BLaER1 (cell line): ENCODE data around the gene LZTS3.

Source experiments
- H3K27ac ChIP-seq: shearing (Covaris generic); formaldehyde crosslinking; 2 replicates; pipeline ENCODE4 v1.8.1; 2022
- H3K27me3 ChIP-seq: shearing (Covaris generic); formaldehyde crosslinking; 2 replicates; pipeline ENCODE4 v1.8.1; 2022
- H3K36me3 ChIP-seq: shearing (Covaris generic); formaldehyde crosslinking; 2 replicates; pipeline ENCODE4 v1.8.1; 2022
- H3K4me1 ChIP-seq: shearing (Covaris generic); formaldehyde crosslinking; 2 replicates; pipeline ENCODE4 v1.8.1; 2022
- H3K4me2 ChIP-seq: shearing (Covaris generic); formaldehyde crosslinking; 2 replicates; pipeline ENCODE4 v1.8.1; 2022
- H3K4me3 ChIP-seq: shearing (Covaris generic); formaldehyde crosslinking; 2 replicates; pipeline ENCODE4 v1.8.1; 2022
- H3K9ac ChIP-seq: shearing (Covaris generic); formaldehyde crosslinking; 2 replicates; pipeline ENCODE4 v1.8.1; 2022
- H3K9me3 ChIP-seq: shearing (Covaris generic); formaldehyde crosslinking; 2 replicates; pipeline ENCODE4 v1.8.1; 2022
- H4K20me1 ChIP-seq: shearing (Covaris generic); formaldehyde crosslinking; 2 replicates; pipeline ENCODE4 v1.8.1; 2022
- Cebpa-rat ChIP-seq: shearing (Covaris generic); IDR thresholded peaks from 2 replicates; pipeline ENCODE4 v1.8.1; 2022

LZTS3 gene

DNA sequence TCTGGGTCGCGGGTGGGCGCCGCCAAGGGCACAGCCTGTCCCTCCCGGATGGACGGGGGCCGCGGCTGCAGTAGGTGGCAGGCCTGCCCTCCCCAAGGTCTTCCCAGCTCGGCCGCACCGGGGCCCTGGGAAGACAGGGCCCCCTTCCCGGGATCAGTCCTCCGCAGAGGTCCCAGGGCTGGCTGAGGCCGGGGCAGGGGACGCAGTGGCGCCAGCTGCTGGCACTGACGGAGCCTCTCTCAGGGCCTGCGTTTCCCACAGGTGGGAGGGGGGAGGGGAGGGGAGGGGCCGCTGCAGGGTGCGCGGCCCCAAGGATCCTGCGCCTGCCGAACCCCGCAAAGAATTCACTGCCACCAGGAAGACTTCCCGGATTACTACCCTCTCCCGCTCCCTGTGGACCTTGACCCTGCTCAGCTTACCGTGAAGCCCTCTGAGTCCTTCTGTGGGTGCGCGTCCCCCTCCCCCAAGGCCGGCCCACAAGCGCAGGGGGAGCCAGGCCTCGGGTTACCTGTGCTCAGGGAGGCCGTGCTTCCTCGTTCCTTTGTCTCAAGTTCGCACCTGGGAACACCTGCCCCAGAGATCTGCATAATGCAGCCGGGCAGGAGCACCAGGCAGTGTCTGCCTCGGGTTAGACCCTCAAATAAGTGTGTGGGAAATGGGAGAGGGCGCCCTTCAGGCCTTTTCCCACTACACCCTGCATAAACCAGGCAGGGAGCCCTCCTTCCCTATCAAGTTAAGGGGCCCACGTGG is 5.1 kb downstream of the LZTS3 start:
- H3K9ac ChIP-seq: no peak overlapping the region

GRCh38 chr20:3167738-3168078 is 5.6 kb downstream of the LZTS3 start:
- H3K4me2 ChIP-seq: no peak overlapping the region

More for the DNA sequence above, 5.1 kb downstream of the LZTS3 start:
- Histone ChIP-seq H3K4me2 (no peak overlapping the region), H4K20me1 (peaks cover 26% of the 10 kb centered on the region), H3K4me3 (no peak overlapping the region), H3K36me3 (no peaks in the 10 kb centered on the region), H3K27me3 (peaks cover 56% of the 10 kb centered on the region), H3K9me3 (no peaks in the 10 kb centered on the region), H3K4me1 (peaks cover 11% of the 10 kb centered on the region), H3K27ac (no peak overlapping the region)
- no peak for TF ChIP-seq Cebpa-rat

GRCh38 chr20:3166913-3167342 is 6.4 kb downstream of the LZTS3 start:
- no peak overlapping the region for H3K4me3 ChIP-seq
- H3K4me2 ChIP-seq: no peak overlapping the region
- H3K27me3 ChIP-seq: peaks cover 48% of the 10 kb centered on the region
- peaks cover 18% of the 10 kb centered on the region for H4K20me1 ChIP-seq
- no peak overlapping the region for H3K9ac ChIP-seq
- H3K36me3 ChIP-seq: no peaks in the 10 kb centered on the region
- H3K4me1 ChIP-seq: peaks cover 18% of the 10 kb centered on the region
- no peak overlapping the region for H3K27ac ChIP-seq
- TF ChIP-seq Cebpa-rat: no peak
- no peaks in the 10 kb centered on the region for H3K9me3 ChIP-seq

More at GRCh38 chr20:3167738-3168078, 5.6 kb downstream of the LZTS3 start:
- Histone ChIP-seq H4K20me1 (peaks cover 26% of the 10 kb centered on the region), H3K27me3 (peaks cover 56% of the 10 kb centered on the region), H3K9me3 (no peaks in the 10 kb centered on the region), H3K27ac (no peak overlapping the region), H3K36me3 (no peaks in the 10 kb centered on the region), H3K4me1 (peaks cover 15% of the 10 kb centered on the region), H3K9ac (no peak overlapping the region), H3K4me3 (no peak overlapping the region)
- TF ChIP-seq Cebpa-rat: no peak

- Histone ChIP-seq H3K27ac (no peak overlapping the region), H3K4me2 (no peak overlapping the region), H3K36me3 (no peaks in the 10 kb centered on the region), H3K27me3 (peaks cover 45% of the 10 kb centered on the region), H4K20me1 (peaks cover 13% of the 10 kb centered on the region), H3K4me1 (peaks cover 23% of the 10 kb centered on the region), H3K9me3 (no peaks in the 10 kb centered on the region), H3K4me3 (no peak overlapping the region), H3K9ac (no peak overlapping the region)
- TF ChIP-seq Cebpa-rat: no peak
These were observed 6.9 kb downstream of the LZTS3 start for GRCh38 chr20:3166338-3166912.

GRCh38 chr20:3165473-3166337 is 7.6 kb downstream of the LZTS3 start:
- TF ChIP-seq Cebpa-rat: no peak
- no peaks in the 10 kb centered on the region for H3K36me3 ChIP-seq
- H3K9me3 ChIP-seq: no peaks in the 10 kb centered on the region
- no peak overlapping the region for H3K9ac ChIP-seq
- H3K27me3 ChIP-seq: peaks cover 39% of the 10 kb centered on the region
- peaks cover 30% of the 10 kb centered on the region for H3K4me1 ChIP-seq
- peaks cover 7% of the 10 kb centered on the region for H4K20me1 ChIP-seq
- no peak overlapping the region for H3K4me2 ChIP-seq
- no peak overlapping the region for H3K27ac ChIP-seq
- no peak overlapping the region for H3K4me3 ChIP-seq

DNA sequence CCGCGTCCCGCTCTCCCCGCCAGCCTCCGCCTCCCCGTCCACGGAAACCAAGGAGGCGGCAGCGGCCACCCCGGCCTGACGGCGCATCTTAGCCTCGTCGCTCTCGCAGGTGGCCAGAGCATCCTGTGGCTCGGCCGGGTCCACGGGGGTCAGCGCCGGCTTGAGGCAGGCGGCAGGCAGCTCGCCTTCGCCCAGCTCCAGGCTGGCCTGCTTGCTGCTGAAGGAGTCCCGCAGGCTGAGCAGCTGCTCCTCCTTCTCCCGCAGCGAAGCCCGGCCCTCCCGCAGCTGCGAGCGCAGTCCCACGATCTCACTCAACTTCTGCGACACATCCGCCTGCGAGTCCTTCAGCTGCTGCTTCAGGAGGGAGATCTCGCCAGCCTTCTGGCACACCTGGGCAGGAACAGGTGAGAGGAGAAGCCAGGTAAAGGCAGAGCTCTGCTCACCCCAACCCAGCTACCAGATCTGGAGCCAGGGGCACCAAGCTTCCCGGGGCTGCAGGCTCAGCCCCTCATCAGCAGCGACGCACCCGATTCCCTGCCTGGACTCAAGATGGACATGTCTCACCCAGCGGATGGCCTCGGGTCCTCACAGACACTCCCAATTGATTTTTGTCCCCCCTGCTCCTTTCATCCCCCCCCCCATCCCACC is 8.5 kb downstream of the LZTS3 start:
- H3K4me3 ChIP-seq: no peak overlapping the region
- TF ChIP-seq Cebpa-rat: no peak

GRCh38 chr20:3164043-3164762 is 9.1 kb downstream of the LZTS3 start:
- Histone ChIP-seq H3K36me3 (no peaks in the 10 kb centered on the region), H3K27ac (no peak overlapping the region), H4K20me1 (peaks cover 11% of the 10 kb centered on the region), H3K9ac (no peak overlapping the region), H3K4me3 (no peak overlapping the region), H3K9me3 (no peaks in the 10 kb centered on the region), H3K4me2 (no peak overlapping the region), H3K4me1 (peaks cover 37% of the 10 kb centered on the region), H3K27me3 (peaks cover 31% of the 10 kb centered on the region)
- no peak for TF ChIP-seq Cebpa-rat

More for the DNA sequence above, 8.5 kb downstream of the LZTS3 start:
- Histone ChIP-seq H3K9ac (no peak overlapping the region), H3K36me3 (no peaks in the 10 kb centered on the region), H3K9me3 (no peaks in the 10 kb centered on the region), H4K20me1 (peaks cover 7% of the 10 kb centered on the region), H3K27ac (no peak overlapping the region), H3K4me2 (no peak overlapping the region), H3K4me1 (peaks cover 37% of the 10 kb centered on the region), H3K27me3 (peaks cover 38% of the 10 kb centered on the region)

GRCh38 chr20:3163099-3164042 is 10.0 kb downstream of the LZTS3 start:
- H3K36me3 ChIP-seq: no peaks in the 10 kb centered on the region
- peak overlapping the region; percentile 44 for H3K27ac ChIP-seq
- no peak for TF ChIP-seq Cebpa-rat
- H3K9ac ChIP-seq: peak overlapping the region; percentile 10; the same call in 1 of the 2 replicates
- H3K4me3 ChIP-seq: no peak overlapping the region
- peaks cover 44% of the 10 kb centered on the region for H3K4me1 ChIP-seq
- peaks cover 23% of the 10 kb centered on the region for H3K27me3 ChIP-seq
- peaks cover 14% of the 10 kb centered on the region for H4K20me1 ChIP-seq
- H3K9me3 ChIP-seq: no peaks in the 10 kb centered on the region
- H3K4me2 ChIP-seq: peak overlapping the region; percentile 59
